PFSK-1 (cell line): ENCODE measurements around the gene SMIM43.

Source experiments
- FOXP2 ChIP-seq: optimal IDR thresholded peaks from 2 replicates; pipeline ENCODE3; 2011; ENCODE audit warnings: borderline replicate concordance, control low read depth, inconsistent platforms; ENCODE audit not compliant: insufficient read depth; ENCODE audit errors: extremely low read length, extremely low read depth
- POLR2AphosphoS5 ChIP-seq: IDR thresholded peaks from 2 replicates; pipeline ENCODE4 v1.6.1; 2012; ENCODE audit warnings: low read depth, mild to moderate bottlenecking, control low read depth, low read length, moderate library complexity
- REST ChIP-seq, 2 experiments: IDR thresholded peaks; 2 replicates each; pipeline versions ENCODE4 v1.6.1 to v1.8.0; 2011 to 2012; ENCODE audit warnings: low read depth in 2 of 2, low read length in 2 of 2, control low read depth in 1 of 2, inconsistent platforms in 1 of 2, mild to moderate bottlenecking in 1 of 2, moderate library complexity in 1 of 2; ENCODE audit not compliant: insufficient read depth in 1 of 2
- SIN3A ChIP-seq: IDR thresholded peaks from 2 replicates; pipeline ENCODE4 v1.6.1; 2012; ENCODE audit warnings: mild to moderate bottlenecking, low read length, moderate library complexity, borderline replicate concordance; ENCODE audit not compliant: insufficient read depth
- TAF1 ChIP-seq: IDR thresholded peaks from 2 replicates; pipeline ENCODE4 v1.6.1; 2012; ENCODE audit warnings: low read length, control low read depth, borderline replicate concordance; ENCODE audit not compliant: insufficient read depth

SMIM43 gene

GRCh38 chr4:121794505-121795188 lies 29.7 kb upstream of the SMIM43 start:
- no peak for TF ChIP-seq POLR2AphosphoS5

DNA sequence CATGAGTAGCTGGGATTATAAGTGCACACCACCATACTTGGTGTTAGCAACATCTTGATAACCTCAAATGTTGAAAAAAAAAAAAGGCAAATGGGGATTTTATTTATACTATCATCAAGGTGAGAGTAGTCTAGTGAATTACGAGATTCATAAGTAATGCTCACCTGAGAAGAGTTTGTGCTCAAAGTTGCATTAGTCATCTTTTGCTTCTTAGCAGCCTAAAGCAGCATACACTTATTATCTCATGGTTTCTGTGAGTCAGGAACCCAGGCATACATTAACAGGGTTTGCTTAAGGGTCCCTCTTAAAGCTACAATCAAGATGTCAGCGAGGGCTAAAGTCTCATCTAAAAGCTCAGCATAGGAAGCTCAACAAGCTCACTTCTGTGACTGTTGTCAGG lies 28.0 kb upstream of the SMIM43 start:
- TF ChIP-seq REST (IDR thresholded peaks at IDR 0.05; ENCODE audit: insufficient read depth in 1 of 2, low read depth in 2 of 2, low read length in 2 of 2) = no peak
- TF ChIP-seq FOXP2 = no peak
- no peak for TF ChIP-seq TAF1
- TF ChIP-seq POLR2AphosphoS5 = no peak
- no peak for TF ChIP-seq SIN3A

- no peak for TF ChIP-seq POLR2AphosphoS5
- TF ChIP-seq REST (IDR thresholded peaks at IDR 0.05; ENCODE audit: insufficient read depth in 1 of 2, low read depth in 2 of 2, low read length in 2 of 2) = no peak
- no peak for TF ChIP-seq FOXP2
- no peak for TF ChIP-seq SIN3A
- TF ChIP-seq TAF1 = no peak
These were observed 26.5 kb upstream of the SMIM43 start for GRCh38 chr4:121791481-121791880.

DNA sequence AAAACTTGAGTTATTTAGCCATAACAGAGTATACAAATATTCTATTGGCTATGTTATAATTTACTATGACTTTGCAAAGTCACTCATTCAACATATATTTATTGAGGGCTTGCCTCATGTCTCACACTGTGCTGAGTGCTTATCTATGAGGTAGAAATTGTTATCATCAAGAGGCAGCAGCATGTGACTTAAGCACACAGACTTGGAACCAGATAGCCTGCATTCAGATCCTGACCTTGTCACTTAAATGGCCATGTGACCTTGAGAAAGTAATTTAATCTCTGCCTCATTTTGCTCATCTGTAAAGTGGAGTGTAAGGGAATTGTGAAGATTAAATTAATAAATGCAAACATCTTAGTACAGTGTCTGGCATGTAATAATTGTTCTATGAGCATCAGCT lies 26.0 kb upstream of the SMIM43 start:
- TF ChIP-seq POLR2AphosphoS5 (no peak), FOXP2 (no peak), REST (IDR thresholded peaks at IDR 0.05; ENCODE audit: insufficient read depth in 1 of 2, low read depth in 2 of 2, low read length in 2 of 2) (no peak), TAF1 (no peak), SIN3A (no peak)

GRCh38 chr4:121789960-121790829 lies 25.2 kb upstream of the SMIM43 start:
- TF ChIP-seq POLR2AphosphoS5 (no peak), FOXP2 (no peak), SIN3A (no peak), TAF1 (no peak), REST (IDR thresholded peaks at IDR 0.05; ENCODE audit: insufficient read depth in 1 of 2, low read depth in 2 of 2, low read length in 2 of 2) (no peak)

DNA sequence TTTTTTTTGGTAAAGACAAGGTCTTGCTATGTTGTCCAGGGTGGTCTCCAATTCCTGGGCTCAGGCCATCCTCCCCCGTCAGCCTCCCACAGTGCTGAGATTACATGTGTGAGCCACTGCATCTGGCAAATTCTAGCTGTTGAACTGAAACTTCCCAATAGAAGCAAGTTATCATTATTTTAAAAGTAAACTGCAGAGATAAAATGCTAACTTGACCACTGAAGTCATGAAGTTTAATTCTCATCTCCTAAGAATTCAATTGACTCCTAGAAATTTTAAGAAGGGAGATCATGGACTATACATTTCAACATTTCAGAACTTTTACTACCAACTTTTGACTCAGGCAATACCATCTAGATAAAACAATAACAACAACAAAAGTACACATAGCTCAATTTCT lies 24.5 kb upstream of the SMIM43 start:
- TF ChIP-seq SIN3A (no peak), FOXP2 (no peak), TAF1 (no peak), REST (IDR thresholded peaks at IDR 0.05; ENCODE audit: insufficient read depth in 1 of 2, low read depth in 2 of 2, low read length in 2 of 2) (no peak), POLR2AphosphoS5 (no peak)
